HCT116 (cell line): ENCODE measurements around the gene TMC3.

Source experiments
- CTCF ChIP-seq, 3 experiments: fragments of 200-600 bp in 1 of 3; sonication (generic) in 1 of 3; IDR thresholded peaks in 2 of 3; conservative IDR thresholded peaks in 1 of 3; 2 replicates each; pipeline ENCODE4 v1.5.1; 2012 to 2017; ENCODE audit warnings: low read depth in 2 of 3, low read length in 2 of 3, antibody characterized with exemption in 1 of 3, borderline replicate concordance in 1 of 3, control low read depth in 1 of 3, mild to moderate bottlenecking in 1 of 3, mixed read lengths in 1 of 3, mixed run types in 1 of 3, moderate library complexity in 1 of 3; ENCODE audit not compliant: insufficient read depth in 1 of 3
- EZH2 ChIP-seq: fragments of 200-600 bp; sonication (generic); IDR thresholded peaks from 2 replicates; pipeline ENCODE4 v1.6.1; 2017; ENCODE audit warnings: antibody characterized with exemption, mixed run types
- EZH2phosphoT487 ChIP-seq: fragments of 200-600 bp; IDR thresholded peaks from 2 replicates; pipeline ENCODE4 v1.6.1; 2018; ENCODE audit warnings: antibody characterized with exemption, borderline replicate concordance
- POLR2A ChIP-seq: IDR thresholded peaks from 2 replicates; pipeline ENCODE4 v1.7.0; 2011; ENCODE audit warnings: borderline replicate concordance; ENCODE audit not compliant: insufficient read depth, insufficient read length; ENCODE audit errors: extremely low read depth
- POLR2AphosphoS5 ChIP-seq: IDR thresholded peaks from 2 replicates; pipeline ENCODE4 v1.6.1; 2011; ENCODE audit warnings: mild to moderate bottlenecking, low read depth, low read length, moderate library complexity
- YY1 ChIP-seq: IDR thresholded peaks from 2 replicates; pipeline ENCODE4 v1.6.1; 2011; ENCODE audit warnings: low read length, low read depth, moderate library complexity, mild to moderate bottlenecking; ENCODE audit not compliant: insufficient replicate concordance; ENCODE audit errors: extremely low read depth

- TF ChIP-seq CTCF (IDR thresholded peaks at IDR 0.05 in 2 of 3, conservative IDR thresholded peaks at IDR 0.05 in 1 of 3; ENCODE audit: borderline replicate concordance in 1 of 3, insufficient read depth in 1 of 3, low read depth in 2 of 3, low read length in 2 of 3), result no peak
- TF ChIP-seq YY1, result no peak
- no peak for TF ChIP-seq POLR2AphosphoS5
- no peak for TF ChIP-seq POLR2A
- TF ChIP-seq EZH2, result no peak
- no peak for TF ChIP-seq EZH2phosphoT487
Observed at GRCh38 chr15:81346611-81347010, 27.4 kb downstream of the TMC3 start.
